RWPE1 (cell line): Measurements from ENCODE around the gene LEF1.

ENCODE experiments used
- CTCF ChIA-PET: fragments of 350-600 bp; sonication (Branson Sonifier 250); formaldehyde crosslinking; extraction: SDS; loops from one replicate; lab custom pipeline; 2021; lab: Yijun Ruan, JAX
- POLR2A ChIA-PET: fragments of 400-600 bp; formaldehyde crosslinking; extraction: SDS; loops from one replicate; lab custom pipeline; 2020; ENCODE audit warnings: antibody characterized with exemption; ENCODE audit not compliant: low non-redundant PET; lab: Yijun Ruan, JAX
- DNase-seq: peaks from one replicate; pipeline ENCODE4 v3.0.0; 2012; ENCODE audit warnings: low spot score
- H3K27ac ChIP-seq: fragments of 450-650 bp; 2 replicates; pipeline ENCODE4 v1.5.1; 2017
- TF ChIP-seq, protein P1 (sequence below): fragments of 450-650 bp; conservative IDR thresholded peaks from 2 replicates; pipeline ENCODE4 v1.5.1; 2017; ENCODE audit warnings: low read depth, mild to moderate bottlenecking

LEF1 gene

DNA sequence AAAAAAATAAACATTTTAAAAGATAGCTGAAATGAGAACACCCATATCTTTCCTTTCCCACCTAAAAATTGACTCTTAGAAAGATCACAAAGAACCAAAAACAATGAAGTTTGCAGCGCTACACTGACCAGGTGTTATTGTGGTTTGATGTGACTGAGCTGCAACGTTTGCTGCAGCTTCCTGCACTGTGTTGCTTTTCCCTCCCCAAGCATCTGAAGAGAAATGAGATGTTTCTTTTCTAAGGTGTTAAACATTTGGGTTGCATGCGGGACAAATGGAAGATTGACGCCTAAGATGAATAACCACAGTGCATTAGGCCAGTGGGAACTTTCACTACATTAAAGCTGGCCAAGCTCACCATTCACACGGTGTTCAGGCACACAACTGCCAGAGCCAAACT, 8.9 kb downstream of the LEF1 start:
- DNase-seq = no peak
- no peak overlapping the region for H3K27ac ChIP-seq
- ChIA-PET CTCF (no interaction called here), POLR2A (no interaction called here)
- TF ChIP-seq, protein P1, sequence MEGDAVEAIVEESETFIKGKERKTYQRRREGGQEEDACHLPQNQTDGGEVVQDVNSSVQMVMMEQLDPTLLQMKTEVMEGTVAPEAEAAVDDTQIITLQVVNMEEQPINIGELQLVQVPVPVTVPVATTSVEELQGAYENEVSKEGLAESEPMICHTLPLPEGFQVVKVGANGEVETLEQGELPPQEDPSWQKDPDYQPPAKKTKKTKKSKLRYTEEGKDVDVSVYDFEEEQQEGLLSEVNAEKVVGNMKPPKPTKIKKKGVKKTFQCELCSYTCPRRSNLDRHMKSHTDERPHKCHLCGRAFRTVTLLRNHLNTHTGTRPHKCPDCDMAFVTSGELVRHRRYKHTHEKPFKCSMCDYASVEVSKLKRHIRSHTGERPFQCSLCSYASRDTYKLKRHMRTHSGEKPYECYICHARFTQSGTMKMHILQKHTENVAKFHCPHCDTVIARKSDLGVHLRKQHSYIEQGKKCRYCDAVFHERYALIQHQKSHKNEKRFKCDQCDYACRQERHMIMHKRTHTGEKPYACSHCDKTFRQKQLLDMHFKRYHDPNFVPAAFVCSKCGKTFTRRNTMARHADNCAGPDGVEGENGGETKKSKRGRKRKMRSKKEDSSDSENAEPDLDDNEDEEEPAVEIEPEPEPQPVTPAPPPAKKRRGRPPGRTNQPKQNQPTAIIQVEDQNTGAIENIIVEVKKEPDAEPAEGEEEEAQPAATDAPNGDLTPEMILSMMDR = no peak

DNA sequence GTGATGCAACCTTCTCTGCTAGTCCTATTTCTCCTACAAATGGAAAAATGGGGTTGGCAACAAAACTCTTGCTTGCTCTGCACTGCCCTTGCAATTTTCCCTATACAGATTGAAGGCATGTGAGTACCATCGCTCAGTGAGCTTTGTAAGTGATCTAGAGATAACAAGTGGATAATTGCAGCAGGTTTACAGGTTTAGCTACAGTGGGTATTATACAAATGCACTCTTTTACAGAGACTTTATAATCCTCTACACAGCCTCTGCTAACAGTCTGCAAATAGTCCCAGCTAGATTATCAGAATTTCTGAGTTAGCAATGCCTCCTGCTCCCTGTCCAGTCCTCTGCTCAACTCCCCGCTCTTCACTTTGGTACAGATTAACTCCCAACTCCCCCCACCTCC, 11.1 kb downstream of the LEF1 start:
- POLR2A ChIA-PET = no interaction called here
- TF ChIP-seq, protein P1 = no peak
- CTCF ChIA-PET = no interaction called here
- DNase-seq = no peak
- no peak overlapping the region for H3K27ac ChIP-seq

DNA sequence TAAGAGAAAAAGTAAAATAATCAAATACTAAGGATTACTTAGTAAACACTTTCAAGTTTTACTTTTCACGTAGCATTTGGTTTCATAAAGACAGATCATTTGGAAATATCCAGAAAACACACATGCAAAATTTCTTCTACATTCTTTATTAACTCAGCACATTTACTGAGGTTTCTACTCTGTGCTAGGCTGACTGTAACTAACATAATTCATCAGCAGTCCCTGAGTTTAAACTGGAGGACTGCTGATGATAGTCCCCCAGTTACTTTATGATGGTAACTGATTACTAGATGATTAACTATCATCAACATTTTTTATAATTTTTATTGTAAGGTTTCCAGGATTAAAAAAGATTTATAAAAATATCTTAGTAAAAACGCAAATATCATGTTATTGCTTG, 12.3 kb downstream of the LEF1 start:
- H3K27ac ChIP-seq = no peak overlapping the region
- ChIA-PET POLR2A (no interaction called here), CTCF (no interaction called here)
- no peak for DNase-seq
- TF ChIP-seq, protein P1 = no peak

DNA sequence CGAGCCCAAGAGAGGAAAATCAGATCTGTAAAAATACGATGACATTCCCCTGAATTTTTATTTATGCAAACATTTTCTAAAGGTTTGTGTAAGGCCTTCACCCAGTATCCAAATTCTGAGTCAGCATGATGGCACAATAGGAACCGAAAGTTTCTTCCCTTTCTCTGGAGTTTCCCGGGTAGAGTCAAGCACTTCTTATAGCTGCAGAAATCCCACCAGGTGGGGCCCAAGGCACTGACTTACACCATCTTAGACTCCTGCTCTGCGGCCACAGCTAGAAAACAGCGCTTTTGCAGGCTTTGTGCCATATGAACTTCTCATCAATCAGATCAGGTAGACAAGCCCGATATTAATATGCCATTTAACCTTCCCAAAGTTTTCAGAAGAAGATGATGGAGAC, 13.4 kb downstream of the LEF1 start:
- ChIA-PET CTCF (interaction anchor here (0.6 kb wide), 1 partner anchor 18 kb away, joined by 4 read pairs; no protein-coding TSS in a partner anchor), POLR2A (no interaction called here)
- TF ChIP-seq, protein P1 = no peak
- no peak overlapping the region for H3K27ac ChIP-seq
- no peak for DNase-seq

DNA sequence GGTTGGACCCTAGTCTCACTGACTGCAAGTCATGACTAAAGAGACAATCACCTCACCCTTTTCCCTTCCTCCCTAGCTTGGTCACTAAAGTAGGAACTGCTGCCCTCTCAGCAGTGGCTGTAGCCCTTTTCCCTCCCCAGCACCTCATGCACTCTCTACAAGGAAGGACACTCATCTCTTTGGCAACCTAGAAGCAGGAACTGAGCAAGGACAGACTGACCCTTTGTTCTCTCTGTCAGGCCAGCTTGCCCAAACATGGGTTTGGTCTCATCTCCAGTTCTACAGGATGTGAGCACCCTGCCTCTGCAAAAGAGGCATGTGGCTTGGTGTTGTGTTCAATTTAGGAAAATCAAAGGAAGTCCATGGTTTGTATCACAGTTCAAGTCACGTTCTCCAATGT, 15.8 kb downstream of the LEF1 start:
- no peak for DNase-seq
- POLR2A ChIA-PET = no interaction called here
- TF ChIP-seq, protein P1 = no peak
- CTCF ChIA-PET = no interaction called here
- no peak overlapping the region for H3K27ac ChIP-seq

DNA sequence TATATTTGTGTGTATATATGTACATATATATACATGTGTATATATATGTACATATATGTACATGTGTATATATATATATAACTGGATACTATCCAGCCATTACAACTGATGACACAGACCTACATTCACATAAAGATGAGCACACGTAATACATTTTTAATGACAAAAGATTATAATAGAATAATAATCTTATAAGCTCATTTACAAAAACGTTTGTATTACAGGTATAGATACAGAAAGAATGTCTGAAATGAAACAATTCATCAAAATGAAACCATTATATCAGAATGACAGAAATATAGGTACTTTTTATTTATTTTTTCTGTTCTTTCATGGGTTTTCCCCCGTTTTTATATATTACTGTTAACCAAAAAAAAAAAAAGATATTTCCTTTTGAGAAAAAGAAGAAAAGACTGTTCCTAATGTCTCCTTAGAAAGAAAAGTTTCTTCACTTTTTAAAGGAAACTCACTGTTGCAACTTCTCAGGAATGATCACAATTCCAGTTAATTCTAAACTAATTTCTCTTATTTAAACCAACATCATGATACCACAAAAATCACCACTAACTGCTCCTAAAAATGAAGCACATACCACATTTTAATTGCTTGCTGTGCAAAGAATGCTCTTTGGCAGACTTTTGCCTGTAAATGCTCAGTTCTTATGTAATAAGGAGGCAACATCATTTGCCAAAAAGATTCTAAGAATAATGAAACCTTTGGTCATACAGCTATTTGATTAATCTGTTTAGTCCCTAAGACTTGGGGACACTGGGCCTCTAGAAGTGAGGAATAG, 18.9 kb downstream of the LEF1 start:
- TF ChIP-seq, protein P1 = no peak
- ChIA-PET POLR2A (no interaction called here), CTCF (no interaction called here)
- no peak for DNase-seq
- H3K27ac ChIP-seq = no peak overlapping the region
